WTC11 (cell line): ENCODE data around the gene MSI2. TPM values are rescaled to one million over a fixed set of nuclear protein-coding genes. Genes with fewer than 3 reads are reported as not detected.

Experiments used
- ATAC-seq: fragments of 200-7000 bp; cut with Tn5 transposase; 2 replicates; pipeline ENCODE4 v1.10.0; 2021; ENCODE audit warnings: mild to moderate bottlenecking, moderate library complexity
- CTCF ChIA-PET: fragments of 300-600 bp; sonication (Branson Sonifier 250); formaldehyde crosslinking; loops from one replicate; lab custom pipeline; 2021; ENCODE audit warnings: antibody characterized with exemption; lab: Charles Lee
- POLR2A ChIA-PET: fragments of 350-600 bp; sonication (Branson Sonifier 250); formaldehyde crosslinking; loops from one replicate; lab custom pipeline; 2021; ENCODE audit warnings: antibody characterized with exemption; lab: Charles Lee
- DNase-seq: peaks from one replicate; pipeline ENCODE4 v3.0.0; 2021; ENCODE audit warnings: low spot score
- H3K27ac Mint-ChIP-seq: 2 replicates; pipeline ENCODE4 v1.8.0; 2021; ENCODE audit warnings: mixed read lengths
- H3K27me3 Mint-ChIP-seq: 2 replicates; pipeline ENCODE4 v1.8.0; 2021; ENCODE audit warnings: low read depth, mild to moderate bottlenecking, moderate library complexity, mixed read lengths
- H3K36me3 Mint-ChIP-seq: 2 replicates; pipeline ENCODE4 v1.8.0; 2021; ENCODE audit warnings: mixed read lengths
- H3K4me1 Mint-ChIP-seq: 2 replicates; pipeline ENCODE4 v1.8.0; 2022; ENCODE audit warnings: mixed read lengths
- H3K4me3 Mint-ChIP-seq: 2 replicates; pipeline ENCODE4 v1.8.0; 2021; ENCODE audit warnings: mild to moderate bottlenecking, moderate library complexity, mixed read lengths
- H3K9me3 Mint-ChIP-seq: 2 replicates; pipeline ENCODE4 v1.8.0; 2021; ENCODE audit warnings: mixed read lengths
- AFF4 ChIP-seq: sonication (generic); formaldehyde crosslinking; IDR thresholded peaks from 2 replicates; pipeline ENCODE4 v1.8.1; 2023; ENCODE audit warnings: mild to moderate bottlenecking, missing genetic modification reagents, borderline replicate concordance
- ATF3 ChIP-seq: sonication (generic); formaldehyde crosslinking; conservative IDR thresholded peaks from 2 replicates; pipeline ENCODE4 v1.8.1; 2022; ENCODE audit warnings: mild to moderate bottlenecking, missing genetic modification reagents
- ATF6 ChIP-seq: sonication (generic); formaldehyde crosslinking; IDR thresholded peaks from 2 replicates; pipeline ENCODE4 v1.8.1; 2023; ENCODE audit warnings: mild to moderate bottlenecking, missing genetic modification reagents
- CDX4 ChIP-seq: fragments of 250-450 bp; sonication (Bioruptor Pico); IDR thresholded peaks from 2 replicates; pipeline ENCODE4 v1.9.0; 2021; ENCODE audit warnings: moderate library complexity, mild to moderate bottlenecking, inconsistent platforms, borderline replicate concordance
- CREB1 ChIP-seq: sonication (generic); formaldehyde crosslinking; IDR thresholded peaks from 2 replicates; pipeline ENCODE4 v1.8.0; 2023; ENCODE audit warnings: mild to moderate bottlenecking, missing genetic modification reagents
- FOXJ3 ChIP-seq: sonication (generic); formaldehyde crosslinking; IDR thresholded peaks from 2 replicates; pipeline ENCODE4 v1.9.0; 2021; ENCODE audit warnings: missing genetic modification reagents, mild to moderate bottlenecking, borderline replicate concordance
- GABPB1 ChIP-seq: sonication (generic); formaldehyde crosslinking; IDR thresholded peaks from 2 replicates; pipeline ENCODE4 v1.8.1; 2023; ENCODE audit warnings: mild to moderate bottlenecking, missing genetic modification reagents
- MAX ChIP-seq: sonication (generic); formaldehyde crosslinking; IDR thresholded peaks from 2 replicates; pipeline ENCODE4 v1.8.0; 2022; ENCODE audit warnings: mild to moderate bottlenecking, missing genetic modification reagents
- MXD4 ChIP-seq: fragments of 250-450 bp; sonication (Bioruptor Pico); IDR thresholded peaks from 2 replicates; pipeline ENCODE4 v1.8.0; 2021; ENCODE audit warnings: mild to moderate bottlenecking, moderate library complexity, borderline replicate concordance
- MYBL2 ChIP-seq: sonication (generic); formaldehyde crosslinking; IDR thresholded peaks from 2 replicates; pipeline ENCODE4 v1.8.1; 2023; ENCODE audit warnings: mild to moderate bottlenecking, moderate library complexity, missing genetic modification reagents
- NFATC4 ChIP-seq: fragments of 250-450 bp; sonication (Bioruptor Pico); IDR thresholded peaks from 2 replicates; pipeline ENCODE4 v1.9.0; 2021; ENCODE audit warnings: mild to moderate bottlenecking
- NR2C2 ChIP-seq: sonication (generic); formaldehyde crosslinking; IDR thresholded peaks from 2 replicates; pipeline ENCODE4 v1.8.0; 2022; ENCODE audit warnings: mild to moderate bottlenecking, missing genetic modification reagents
- PREB ChIP-seq: sonication (generic); formaldehyde crosslinking; IDR thresholded peaks from 2 replicates; pipeline ENCODE4 v1.8.1; 2022; ENCODE audit warnings: mild to moderate bottlenecking, missing genetic modification reagents, moderate library complexity, borderline replicate concordance
- RORB ChIP-seq: fragments of 250-450 bp; sonication (Bioruptor Pico); IDR thresholded peaks from 2 replicates; pipeline ENCODE4 v1.9.0; 2021; ENCODE audit warnings: mild to moderate bottlenecking
- SOX15 ChIP-seq: fragments of 250-450 bp; sonication (Bioruptor Pico); IDR thresholded peaks from 2 replicates; pipeline ENCODE4 v1.9.0; 2021; ENCODE audit warnings: mild to moderate bottlenecking
- ZBTB43 ChIP-seq: sonication (generic); formaldehyde crosslinking; IDR thresholded peaks from 2 replicates; pipeline ENCODE4 v1.8.1; 2023; ENCODE audit warnings: mild to moderate bottlenecking, missing genetic modification reagents
- ZMAT4 ChIP-seq: fragments of 250-450 bp; sonication (Bioruptor Pico); IDR thresholded peaks from 2 replicates; pipeline ENCODE4 v1.9.0; 2021; ENCODE audit warnings: mild to moderate bottlenecking
- ZNF219 ChIP-seq: sonication (generic); formaldehyde crosslinking; IDR thresholded peaks from 2 replicates; pipeline ENCODE4 v1.8.0; 2023; ENCODE audit warnings: missing genetic modification reagents, mild to moderate bottlenecking, borderline replicate concordance
- ZNF263 ChIP-seq: sonication (generic); formaldehyde crosslinking; IDR thresholded peaks from 2 replicates; pipeline ENCODE4 v1.8.1; 2022; ENCODE audit warnings: low read depth, mild to moderate bottlenecking, moderate library complexity, missing genetic modification reagents
- ZNF423 ChIP-seq: fragments of 250-450 bp; sonication (Bioruptor Pico); IDR thresholded peaks from 2 replicates; pipeline ENCODE4 v2.1.2; 2022; ENCODE audit warnings: mild to moderate bottlenecking, moderate library complexity
- total RNA-seq: library from RNA; stranded (reverse); gene quantifications from 3 replicates; pipeline ENCODE4 v1.2.3, GENCODE V29; 2021

The MSI2 gene
- total RNA-seq, 1 experiment from 2014 or later: 82.1 TPM

- no peak for TF ChIP-seq AFF4
- TF ChIP-seq PREB (CRISPR knock-in tag): no peak
- no peak for TF ChIP-seq MYBL2 (CRISPR knock-in tag)
- TF ChIP-seq MXD4 (CRISPR knock-in tag): no peak
These were observed 8.5 kb downstream of the MSI2 start (continued) for GRCh38 chr17:57264776-57265175.

- DNase-seq: no peak
- no peak overlapping the region for H3K4me3 Mint-ChIP-seq
- no peaks in the 10 kb centered on the region for H3K9me3 Mint-ChIP-seq
These were observed 10.6 kb downstream of the MSI2 start for GRCh38 chr17:57266902-57267311.

GRCh38 chr17:57268181-57268580 lies 11.9 kb downstream of the MSI2 start:
- Mint-ChIP-seq H3K27me3 (no peaks in the 10 kb centered on the region), H3K27ac (no peak overlapping the region), H3K4me1 (peaks cover 22% of the 10 kb centered on the region), H3K4me3 (no peak overlapping the region), H3K9me3 (no peaks in the 10 kb centered on the region), H3K36me3 (peaks cover 63% of the 10 kb centered on the region)
- ChIA-PET CTCF (interaction anchor here (3.4 kb wide), 1 partner anchor 25 kb away, joined by 18 read pairs; no protein-coding TSS in a partner anchor), POLR2A (no interaction called here)
- ATAC-seq (no peak), DNase-seq (no peak)
- no peak for TF ChIP-seq CREB1 (CRISPR knock-in tag)
- no peak for TF ChIP-seq ATF6 (CRISPR knock-in tag)
- TF ChIP-seq CDX4 (CRISPR knock-in tag): no peak

More at GRCh38 chr17:57266902-57267311, 10.6 kb downstream of the MSI2 start:
- ATAC-seq: no peak
- CTCF ChIA-PET: interaction anchor here (1.4 kb wide), 1 partner anchor 24 kb away, joined by 4 read pairs; no protein-coding TSS in a partner anchor
- no peak overlapping the region for H3K27ac Mint-ChIP-seq
- POLR2A ChIA-PET: no interaction called here
- no peak for TF ChIP-seq ZNF263 (CRISPR knock-in tag)
- no peak for TF ChIP-seq MAX (CRISPR knock-in tag)
- no peak for TF ChIP-seq RORB
- no peak for TF ChIP-seq ZNF219 (CRISPR knock-in tag)
- TF ChIP-seq ATF3 (CRISPR knock-in tag): no peak
- no peak for TF ChIP-seq ZMAT4 (CRISPR knock-in tag)
- no peak for TF ChIP-seq NR2C2 (CRISPR knock-in tag)
- TF ChIP-seq ZBTB43 (CRISPR knock-in tag): no peak
- TF ChIP-seq GABPB1: no peak
- no peak for TF ChIP-seq ZNF423
- no peak for TF ChIP-seq NFATC4 (CRISPR knock-in tag)
- TF ChIP-seq SOX15: no peak
- no peak for TF ChIP-seq FOXJ3 (CRISPR knock-in tag)
- TF ChIP-seq, all 79 proteins: peak for 0
- Mint-ChIP-seq H3K27me3 (no peaks in the 10 kb centered on the region), H3K36me3 (peaks cover 72% of the 10 kb centered on the region), H3K4me1 (peaks cover 24% of the 10 kb centered on the region)
